ENCODE data around the gene ZNF653.
A peak's percentile ranks its signal among the peaks of the same experiment; 100 is the strongest.

ZNF653 gene

DNA sequence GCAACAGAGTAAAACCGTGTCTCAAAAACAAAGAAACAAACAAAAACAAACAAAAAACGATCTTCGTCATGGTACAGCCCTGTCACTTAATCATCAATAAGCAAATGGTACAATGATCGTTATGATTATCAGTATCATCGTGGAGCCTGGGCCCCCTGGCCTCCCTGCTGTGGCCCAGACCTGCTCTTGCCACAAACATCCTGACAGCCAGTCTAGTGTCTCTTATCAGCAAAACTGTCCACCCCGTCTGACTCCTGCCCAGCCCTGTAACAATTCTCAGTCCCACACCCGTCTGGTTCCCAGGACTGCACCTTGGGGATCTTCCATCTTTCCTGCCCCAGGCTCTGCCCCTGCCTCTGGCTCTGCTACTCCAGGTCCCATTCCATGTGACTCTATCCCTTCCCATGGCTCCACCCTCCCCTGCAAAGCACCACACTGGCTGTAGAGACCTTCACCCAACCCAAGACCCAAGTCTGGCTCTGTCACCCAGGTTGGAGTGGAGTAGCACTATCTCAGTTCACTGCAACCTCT lies 5.7 kb downstream of the ZNF653 start:
- Mint-ChIP-seq H3K36me3 (peaks cover 22 to 50% of the 10 kb centered on the region in 2 donors), H3K4me1 (peaks cover 7 to 9% of the 10 kb centered on the region in 2 donors), H3K27ac (no peak overlapping the region), H3K9me3 (no peaks in the 10 kb centered on the region), H3K27me3 (no peaks in the 10 kb centered on the region), H3K4me3 (no peak overlapping the region)
- no peak for ATAC-seq (replicated peaks)
- DNase-seq, result no peak

DNA sequence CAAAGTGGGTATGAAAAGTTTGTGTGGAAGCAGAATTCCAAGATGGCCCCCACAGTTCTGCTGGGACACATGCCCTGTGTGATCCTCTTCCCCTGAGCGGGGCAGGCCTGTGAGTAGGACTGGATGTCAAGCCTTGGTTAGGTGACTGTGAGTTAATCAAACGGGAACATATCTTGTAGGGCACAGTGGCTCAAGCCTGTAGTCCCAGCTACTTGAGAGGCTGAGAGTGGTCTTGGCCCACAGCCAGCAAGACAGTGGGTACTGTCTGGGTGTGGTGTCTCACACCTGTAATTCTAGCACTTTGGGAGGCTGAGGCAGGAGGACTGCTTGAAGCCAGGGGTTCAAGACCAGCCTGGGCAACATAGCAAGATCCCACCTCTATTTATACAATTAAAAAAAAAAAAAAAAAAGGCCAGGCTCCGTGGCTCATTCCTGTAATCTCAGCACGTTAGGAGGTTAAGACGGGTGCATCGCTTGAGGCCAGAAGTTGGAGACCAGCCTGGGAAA lies 6.4 kb downstream of the ZNF653 start:
- Mint-ChIP-seq H3K27ac (no peak overlapping the region), H3K36me3 (peaks cover 24 to 51% of the 10 kb centered on the region in 2 donors), H3K4me3 (no peak overlapping the region), H3K9me3 (no peaks in the 10 kb centered on the region), H3K4me1 (peaks cover 0 to 4% of the 10 kb centered on the region in 2 donors), H3K27me3 (no peaks in the 10 kb centered on the region)
- no peak for DNase-seq
- ATAC-seq (replicated peaks), result no peak

GRCh38 chr19:11496391-11497163 lies 9.1 kb downstream of the ZNF653 start:
- Mint-ChIP-seq H3K9me3 (no peaks in the 10 kb centered on the region), H3K4me3 (no peak overlapping the region), H3K27ac (no peak overlapping the region), H3K4me1 (peaks cover 0 to 4% of the 10 kb centered on the region in 2 donors), H3K36me3 (peaks cover 30 to 57% of the 10 kb centered on the region in 2 donors), H3K27me3 (no peaks in the 10 kb centered on the region)
- ATAC-seq (replicated peaks) (peak; percentile 72 to 86), DNase-seq (no peak)

GRCh38 chr19:11495885-11496284 lies 9.8 kb downstream of the ZNF653 start:
- no peak for ATAC-seq (replicated peaks)

DNA sequence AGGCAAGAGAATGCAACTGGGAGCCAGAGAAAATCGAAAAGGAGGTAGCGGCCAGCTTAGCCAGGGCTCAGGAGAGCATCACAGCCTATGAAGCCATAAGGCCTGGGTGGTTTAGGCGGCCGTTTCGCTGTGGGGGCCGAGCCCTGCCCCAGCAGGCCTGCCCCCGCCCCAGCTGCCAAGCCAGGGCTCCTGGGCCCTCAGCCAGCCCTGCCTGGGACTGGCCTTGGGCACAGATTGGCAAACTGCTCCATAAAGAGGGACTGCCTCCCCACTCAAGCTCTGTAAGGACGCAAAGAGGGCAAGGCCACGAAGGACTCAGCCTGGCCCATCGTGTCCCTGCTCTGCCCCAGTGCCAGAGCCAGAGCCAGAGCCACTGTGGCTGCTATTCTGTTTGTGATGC lies 10.2 kb downstream of the ZNF653 start:
- H3K36me3 Mint-ChIP-seq, result peaks cover 34 to 57% of the 10 kb centered on the region in 2 donors
- H3K27me3 Mint-ChIP-seq, result no peaks in the 10 kb centered on the region
- no peaks in the 10 kb centered on the region for H3K9me3 Mint-ChIP-seq
- peaks cover 0 to 3% of the 10 kb centered on the region in 2 donors for H3K4me1 Mint-ChIP-seq
- no peak for ATAC-seq (replicated peaks)
- no peak overlapping the region for H3K4me3 Mint-ChIP-seq
- no peak for DNase-seq
- H3K27ac Mint-ChIP-seq, result no peak overlapping the region

More at GRCh38 chr19:11495885-11496284, 9.8 kb downstream of the ZNF653 start:
- Mint-ChIP-seq H3K27ac (no peak overlapping the region), H3K4me1 (peaks cover 0 to 3% of the 10 kb centered on the region in 2 donors), H3K27me3 (no peaks in the 10 kb centered on the region), H3K36me3 (peaks cover 30 to 56% of the 10 kb centered on the region in 2 donors), H3K9me3 (no peaks in the 10 kb centered on the region), H3K4me3 (no peak overlapping the region)
- no peak for DNase-seq

GRCh38 chr19:11494634-11495285 lies 10.9 kb downstream of the ZNF653 start:
- Mint-ChIP-seq H3K4me3 (no peak overlapping the region), H3K4me1 (peaks cover 2 to 3% of the 10 kb centered on the region in 2 donors), H3K27ac (no peak overlapping the region), H3K36me3 (peaks cover 35 to 59% of the 10 kb centered on the region in 2 donors), H3K9me3 (no peaks in the 10 kb centered on the region), H3K27me3 (no peaks in the 10 kb centered on the region)
- DNase-seq (no peak), ATAC-seq (replicated peaks) (no peak)

GRCh38 chr19:11489378-11489777 lies 16.3 kb downstream of the ZNF653 start:
- peaks cover 0 to 8% of the 10 kb centered on the region in 2 donors for H3K4me1 Mint-ChIP-seq
- DNase-seq (no peak), ATAC-seq (replicated peaks) (no peak)
- peaks cover 39 to 59% of the 10 kb centered on the region in 2 donors for H3K36me3 Mint-ChIP-seq
- no peak overlapping the region for H3K4me3 Mint-ChIP-seq
- H3K9me3 Mint-ChIP-seq, result no peaks in the 10 kb centered on the region
- H3K27me3 Mint-ChIP-seq, result peaks cover 0 to 4% of the 10 kb centered on the region in 2 donors
- H3K27ac Mint-ChIP-seq, result no peak overlapping the region

DNA sequence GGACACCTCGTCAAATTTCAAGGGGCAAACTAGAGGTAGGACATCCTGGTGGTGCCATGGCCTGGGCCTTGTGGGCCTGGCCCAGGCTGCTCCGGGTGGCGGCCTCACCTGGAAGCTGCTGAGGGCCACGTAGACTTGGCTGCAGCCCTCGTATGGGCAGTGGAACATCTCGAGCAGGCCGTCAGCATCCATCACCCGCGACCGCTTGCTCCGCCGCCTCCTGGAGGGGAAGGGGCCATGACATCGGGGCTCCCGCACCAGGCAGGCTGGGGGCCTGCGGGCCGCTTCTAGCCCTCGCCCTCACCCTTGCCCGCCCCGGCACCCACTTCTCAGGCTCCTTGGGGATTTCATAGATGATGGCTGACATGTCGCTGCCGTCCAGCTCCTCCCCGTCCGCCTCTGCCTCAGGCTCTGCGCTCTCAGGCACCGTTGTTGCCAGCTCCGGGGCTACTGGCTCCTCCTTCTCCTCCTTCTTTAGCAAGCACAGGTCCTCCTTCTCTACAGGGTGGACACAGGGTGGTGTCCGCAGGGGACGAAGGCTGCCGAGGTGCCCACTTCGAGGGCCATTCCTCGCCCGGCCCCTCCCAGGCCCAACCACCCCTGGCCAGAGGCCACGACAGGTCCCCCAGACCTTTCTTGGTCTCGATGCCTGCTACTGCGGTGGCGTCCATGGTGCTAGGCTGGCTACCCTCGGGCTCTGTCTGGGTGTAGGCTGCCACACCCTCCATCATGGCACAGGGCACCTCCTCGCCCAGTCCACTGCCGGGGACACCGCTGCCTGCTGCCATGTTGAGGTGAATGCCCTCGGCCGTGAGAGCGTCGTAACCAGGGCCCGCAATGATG lies 18.8 kb downstream of the ZNF653 start:
- H3K36me3 Mint-ChIP-seq, result peaks cover 43 to 53% of the 10 kb centered on the region in 2 donors
- DNase-seq (no peak), ATAC-seq (replicated peaks) (no peak)
- H3K9me3 Mint-ChIP-seq, result peaks cover 0 to 1% of the 10 kb centered on the region in 2 donors
- no peak overlapping the region for H3K27ac Mint-ChIP-seq
- H3K4me3 Mint-ChIP-seq, result no peak overlapping the region
- H3K27me3 Mint-ChIP-seq, result peaks cover 11 to 13% of the 10 kb centered on the region in 2 donors
- H3K4me1 Mint-ChIP-seq, result peaks cover 6 to 20% of the 10 kb centered on the region in 2 donors

GRCh38 chr19:11485245-11485837 lies 20.3 kb downstream of the ZNF653 start:
- H3K9me3 Mint-ChIP-seq, result peaks cover 0 to 1% of the 10 kb centered on the region in 2 donors
- H3K27me3 Mint-ChIP-seq, result peaks cover 23% of the 10 kb centered on the region in 2 donors
- no peak overlapping the region for H3K27ac Mint-ChIP-seq
- DNase-seq, result no peak
- H3K4me3 Mint-ChIP-seq, result no peak overlapping the region
- no peak for ATAC-seq (replicated peaks)
- H3K4me1 Mint-ChIP-seq, result peaks cover 11 to 29% of the 10 kb centered on the region in 2 donors
- H3K36me3 Mint-ChIP-seq, result peaks cover 35 to 43% of the 10 kb centered on the region in 2 donors

DNA sequence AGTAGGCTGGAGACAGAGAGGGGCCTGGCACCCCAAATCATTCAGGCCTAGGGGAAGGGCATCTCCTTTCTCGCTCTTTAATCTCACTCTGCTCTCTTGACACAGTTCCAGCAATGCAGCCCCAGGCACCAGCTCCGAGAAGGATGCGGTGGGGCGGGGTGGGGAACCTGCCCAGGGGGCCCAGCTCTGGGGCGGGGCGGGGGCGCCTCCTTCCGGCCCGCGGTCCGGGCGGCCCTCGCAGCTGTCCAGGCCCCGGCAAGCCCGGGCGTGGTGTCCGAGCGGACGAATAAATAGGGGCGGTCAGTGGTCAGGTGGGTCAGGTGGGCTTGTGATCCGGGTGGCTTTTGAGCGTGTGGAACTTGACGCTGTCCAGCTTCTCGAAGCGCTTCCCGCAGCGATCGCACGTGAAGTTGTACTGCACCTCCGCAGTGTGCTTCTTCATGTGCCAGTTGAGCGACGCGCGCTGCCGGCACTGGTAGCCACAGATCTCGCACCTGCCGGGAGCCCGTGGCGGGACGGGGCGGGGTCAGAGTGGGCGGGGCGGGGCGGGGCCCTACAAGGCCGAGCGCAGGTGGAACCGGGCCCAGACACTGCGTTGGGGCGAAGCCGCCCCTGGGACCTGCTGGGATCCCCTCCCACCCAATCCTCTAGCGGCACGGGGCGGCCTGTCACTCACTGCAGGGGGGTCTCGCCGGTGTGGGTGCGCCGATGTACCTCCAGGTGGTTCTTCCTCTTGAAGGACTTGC lies 22.1 kb downstream of the ZNF653 start:
- Mint-ChIP-seq H3K9me3 (peaks cover 0 to 1% of the 10 kb centered on the region in 2 donors), H3K36me3 (peaks cover 28 to 29% of the 10 kb centered on the region in 2 donors), H3K4me3 (no peak overlapping the region), H3K4me1 (peaks cover 18 to 30% of the 10 kb centered on the region in 2 donors), H3K27me3 (peaks cover 31 to 37% of the 10 kb centered on the region in 2 donors), H3K27ac (peak overlapping the region; percentile 51)
- ATAC-seq (replicated peaks) (no peak), DNase-seq (no peak)

- DNase-seq, result peak; percentile 83
- peaks cover 34 to 47% of the 10 kb centered on the region in 2 donors for H3K27me3 Mint-ChIP-seq
- H3K9me3 Mint-ChIP-seq, result peaks cover 0 to 1% of the 10 kb centered on the region in 2 donors
- peak overlapping the region; percentile 91 for H3K27ac Mint-ChIP-seq
- peak overlapping the region; percentile 82 to 84 for H3K4me3 Mint-ChIP-seq
- ATAC-seq (replicated peaks), result peak; percentile 83 to 89
- H3K36me3 Mint-ChIP-seq, result peaks cover 25 to 26% of the 10 kb centered on the region in 2 donors
- H3K4me1 Mint-ChIP-seq, result peaks cover 19 to 34% of the 10 kb centered on the region in 2 donors
Measured at GRCh38 chr19:11482384-11483050, 23.1 kb downstream of the ZNF653 start.

DNA sequence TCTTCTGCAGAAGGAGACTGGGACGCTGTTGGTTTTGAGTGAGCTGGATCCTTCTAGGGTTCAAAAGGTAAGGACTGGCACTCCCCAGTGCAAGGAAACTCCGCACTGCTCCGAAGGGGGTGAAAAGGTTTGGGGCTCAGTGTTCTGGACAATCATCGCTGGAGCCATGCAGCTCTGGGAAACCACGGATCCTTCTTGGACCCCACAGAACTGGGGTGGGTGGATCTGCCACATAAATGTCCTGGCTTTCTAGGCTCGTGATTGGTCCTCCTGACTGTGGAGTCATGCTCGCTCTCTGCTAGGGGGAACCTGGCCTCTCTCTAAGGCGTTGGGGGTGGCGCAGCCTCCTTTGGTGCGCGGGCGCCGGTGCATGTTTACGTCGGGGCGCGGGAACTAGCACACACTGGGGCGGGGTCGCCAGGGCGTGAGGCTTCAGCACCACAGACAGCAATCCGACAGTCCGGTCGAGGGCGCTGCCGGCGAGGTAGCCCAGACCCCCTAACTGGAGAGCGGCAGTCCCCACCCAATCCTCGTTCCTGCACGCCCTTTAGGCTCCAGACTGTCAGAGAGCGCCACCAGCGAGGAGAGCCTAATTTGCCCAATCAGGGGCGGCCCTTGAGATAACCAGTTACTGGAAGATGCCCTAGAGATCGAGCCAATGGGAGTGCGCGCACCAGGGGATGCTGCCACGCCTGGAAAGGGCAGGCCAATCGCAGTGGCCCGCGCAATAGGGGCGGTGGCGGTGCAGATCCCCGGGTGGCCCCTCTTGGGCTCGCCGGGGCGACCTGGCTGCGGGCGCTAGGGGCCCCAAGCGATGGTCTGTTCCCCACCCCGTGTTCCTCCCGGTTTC lies 23.9 kb downstream of the ZNF653 start:
- Mint-ChIP-seq H3K4me1 (peaks cover 19 to 34% of the 10 kb centered on the region in 2 donors), H3K27me3 (peaks cover 34 to 54% of the 10 kb centered on the region in 2 donors), H3K9me3 (peaks cover 0 to 1% of the 10 kb centered on the region in 2 donors), H3K4me3 (peak overlapping the region; percentile 82 to 84), H3K27ac (peak overlapping the region; percentile 91), H3K36me3 (peaks cover 18 to 20% of the 10 kb centered on the region in 2 donors)
- peak; percentile 84 to 86 for ATAC-seq (replicated peaks)
- peak; percentile 71 for DNase-seq
